ENCODE measurements around the gene SYNC.

- no peak for TF ChIP-seq ARNT (IDR thresholded peaks at IDR 0.05)
- TF ChIP-seq FOXM1 (IDR thresholded peaks at IDR 0.05; ENCODE audit: borderline replicate concordance) = no peak
- TF ChIP-seq SP1 (IDR thresholded peaks at IDR 0.05) = no peak
- TF ChIP-seq ELF4 (IDR thresholded peaks at IDR 0.05) = no peak
- no peak for TF ChIP-seq SUZ12 (IDR thresholded peaks at IDR 0.05)
Observed at GRCh38 chr1:32714277-32714676, 11.7 kb upstream of the SYNC start.

All from HEK293T (cell line).